ENCODE results near the gene CHGA.

CHGA gene

DNA sequence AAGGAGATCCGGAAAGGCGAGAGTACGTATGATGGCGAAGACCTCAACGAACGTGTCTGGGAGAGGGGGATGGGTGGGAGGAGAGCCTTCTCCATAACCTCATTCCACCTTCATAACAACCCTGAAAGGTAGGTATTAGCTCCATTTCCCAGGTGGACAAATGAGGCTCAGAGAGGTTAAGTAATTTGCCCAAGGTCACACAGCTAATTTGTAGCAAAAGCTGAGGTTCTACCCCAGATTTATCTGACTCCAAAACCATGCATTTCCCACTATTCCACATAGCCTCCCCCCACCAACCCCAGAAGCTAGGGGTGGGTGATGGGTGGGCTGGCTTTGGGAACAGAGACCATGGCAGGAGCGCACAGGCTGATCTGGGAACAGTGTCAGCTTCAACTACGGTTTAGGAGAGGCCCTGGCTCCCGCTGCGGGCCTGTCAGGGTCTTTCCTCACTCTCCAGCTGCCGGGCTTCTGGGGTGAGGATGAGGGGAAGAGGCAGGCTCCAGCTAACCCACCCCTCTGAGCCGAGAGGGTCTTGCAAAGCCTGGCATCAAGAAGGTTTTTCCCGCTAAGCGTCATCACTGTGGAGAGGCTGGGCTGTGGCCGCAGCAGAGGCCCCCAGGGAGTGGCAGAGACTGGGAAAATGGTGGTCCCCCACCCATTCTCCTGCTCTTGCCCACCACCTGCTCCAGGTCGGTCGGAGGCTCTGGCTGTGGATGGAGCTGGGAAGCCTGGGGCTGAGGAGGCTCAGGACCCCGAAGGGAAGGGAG lies 8.9 kb downstream of the CHGA start:
- DNase-seq, result no peak

DNA sequence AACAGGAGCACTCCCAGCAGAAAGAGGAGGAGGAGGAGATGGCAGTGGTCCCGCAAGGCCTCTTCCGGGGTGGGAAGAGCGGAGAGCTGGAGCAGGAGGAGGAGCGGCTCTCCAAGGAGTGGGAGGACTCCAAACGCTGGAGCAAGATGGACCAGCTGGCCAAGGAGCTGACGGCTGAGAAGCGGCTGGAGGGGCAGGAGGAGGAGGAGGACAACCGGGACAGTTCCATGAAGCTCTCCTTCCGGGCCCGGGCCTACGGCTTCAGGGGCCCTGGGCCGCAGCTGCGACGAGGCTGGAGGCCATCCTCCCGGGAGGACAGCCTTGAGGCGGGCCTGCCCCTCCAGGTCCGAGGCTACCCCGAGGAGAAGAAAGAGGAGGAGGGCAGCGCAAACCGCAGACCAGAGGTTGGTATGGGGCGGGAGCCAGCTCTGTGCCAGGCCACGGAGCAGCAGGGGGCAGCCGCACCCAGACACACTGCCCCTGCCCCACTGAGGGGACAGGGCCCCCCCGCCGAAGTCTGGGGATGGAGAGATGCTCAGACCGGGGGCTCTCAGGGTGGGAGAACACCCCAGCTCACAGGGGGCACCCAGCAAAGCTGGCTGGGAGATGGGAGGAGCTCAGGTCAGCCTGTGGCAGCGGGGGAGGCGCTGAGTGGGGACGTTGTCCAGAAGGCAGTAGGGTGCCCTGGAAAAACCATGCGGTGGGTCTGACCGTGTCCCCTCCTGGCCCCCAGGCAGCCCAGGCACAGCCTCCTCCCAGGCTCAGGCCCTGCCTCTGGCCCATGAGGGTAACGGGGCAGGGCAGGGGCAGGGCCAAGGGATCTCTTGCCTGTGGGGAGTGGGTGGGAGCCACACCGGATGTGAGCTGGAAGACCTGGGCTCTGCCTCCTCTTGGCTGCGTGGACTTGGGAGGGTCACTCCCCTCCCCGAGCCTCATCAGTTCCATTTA lies 9.8 kb downstream of the CHGA start:
- no peak for DNase-seq

DNA sequence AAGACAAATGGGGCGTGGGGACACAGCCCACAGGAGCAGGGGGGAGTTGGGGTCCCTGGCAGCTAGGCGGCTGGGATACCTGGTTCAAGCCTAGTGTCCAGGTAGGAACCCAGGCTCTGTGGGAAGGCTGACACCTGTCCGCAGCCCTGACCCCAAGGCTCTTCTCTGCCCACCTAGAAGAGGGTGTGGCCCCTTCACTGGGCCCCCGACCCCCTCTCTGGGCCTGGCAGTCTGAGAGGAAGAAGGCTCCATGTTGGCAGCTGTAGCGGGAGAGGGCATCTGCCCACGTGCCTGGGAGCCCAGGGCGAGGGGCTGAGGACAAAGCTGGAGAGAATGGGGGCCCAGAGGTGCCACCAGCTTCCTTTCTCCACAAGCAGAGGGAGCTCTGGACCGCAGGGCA lies 10.5 kb downstream of the CHGA start:
- DNase-seq, result no peak

DNA sequence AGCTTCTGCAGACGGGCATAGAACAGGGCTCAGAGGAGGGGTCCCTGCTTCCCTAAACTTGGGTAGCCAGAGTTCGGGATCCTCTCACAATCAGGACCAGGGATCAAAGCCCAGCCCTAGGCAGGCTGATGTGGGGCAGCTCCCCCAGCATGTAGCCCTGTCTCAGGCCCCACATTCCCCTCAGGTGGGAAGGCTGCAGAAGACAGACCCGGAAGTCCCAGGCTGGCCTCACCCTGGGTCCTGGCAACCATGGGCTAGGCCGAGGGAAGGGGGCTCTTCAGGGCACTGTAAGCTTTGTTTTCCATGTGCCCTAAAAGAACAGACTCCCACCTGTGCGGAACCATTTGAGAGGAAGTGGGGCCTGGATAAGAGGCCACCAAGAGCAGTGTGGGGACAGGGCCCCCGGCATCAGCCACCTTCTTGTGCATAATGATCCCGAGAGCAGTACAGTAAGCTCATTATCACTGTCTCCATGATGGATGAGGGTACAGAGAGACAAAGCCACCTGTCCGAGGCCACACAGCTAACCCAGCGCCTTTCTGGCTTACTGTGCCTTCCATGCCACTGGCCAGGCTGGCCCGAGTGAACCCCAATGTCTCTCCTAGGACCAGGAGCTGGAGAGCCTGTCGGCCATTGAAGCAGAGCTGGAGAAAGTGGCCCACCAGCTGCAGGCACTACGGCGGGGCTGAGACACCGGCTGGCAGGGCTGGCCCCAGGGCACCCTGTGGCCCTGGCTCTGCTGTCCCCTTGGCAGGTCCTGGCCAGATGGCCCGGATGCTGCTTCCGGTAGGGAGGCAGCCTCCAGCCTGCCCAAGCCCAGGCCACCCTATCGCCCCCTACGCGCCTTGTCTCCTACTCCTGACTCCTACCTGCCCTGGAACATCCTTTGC lies 11.5 kb downstream of the CHGA start:
- no peak for DNase-seq

DNA sequence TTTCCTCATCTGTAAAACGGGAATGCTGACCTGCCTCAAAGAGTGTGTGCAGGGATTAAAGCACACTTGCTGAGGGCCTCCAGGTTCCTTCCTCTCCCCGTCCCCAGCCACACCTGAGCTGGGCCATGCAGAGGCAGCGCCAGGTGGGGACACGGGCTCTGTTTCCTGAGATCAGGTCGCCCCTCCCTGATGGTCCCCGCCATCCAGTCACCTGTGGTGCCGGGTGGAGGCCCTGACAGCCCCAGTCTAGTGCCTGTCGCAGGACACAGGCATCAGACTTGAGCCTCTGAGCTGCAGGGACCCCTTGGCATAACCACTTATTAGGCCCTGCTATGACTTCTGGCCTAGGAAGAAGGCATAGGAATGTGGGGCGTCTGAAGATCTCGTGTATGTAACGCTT lies 12.5 kb downstream of the CHGA start:
- no peak for DNase-seq

DNA sequence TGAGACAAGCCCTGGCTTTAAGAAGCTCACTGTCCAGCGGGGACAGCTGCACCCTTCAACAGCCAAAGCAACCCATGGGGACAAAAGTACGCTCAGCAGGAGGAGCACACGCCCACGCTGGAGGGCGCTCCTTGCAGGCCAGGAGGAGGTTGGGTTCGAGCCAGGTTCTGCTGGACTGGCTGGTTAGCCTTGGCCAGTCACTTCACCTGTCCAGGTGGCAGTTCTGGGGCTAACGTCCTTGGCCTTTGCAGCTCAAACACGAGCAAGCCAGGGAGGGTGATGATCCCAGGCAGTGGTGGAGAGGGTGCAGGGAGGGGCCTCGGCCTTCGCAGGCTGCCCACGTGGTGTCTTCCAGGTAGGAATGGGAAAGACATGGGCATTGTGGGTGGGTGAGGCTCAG lies 13.1 kb downstream of the CHGA start:
- DNase-seq, result no peak

DNA sequence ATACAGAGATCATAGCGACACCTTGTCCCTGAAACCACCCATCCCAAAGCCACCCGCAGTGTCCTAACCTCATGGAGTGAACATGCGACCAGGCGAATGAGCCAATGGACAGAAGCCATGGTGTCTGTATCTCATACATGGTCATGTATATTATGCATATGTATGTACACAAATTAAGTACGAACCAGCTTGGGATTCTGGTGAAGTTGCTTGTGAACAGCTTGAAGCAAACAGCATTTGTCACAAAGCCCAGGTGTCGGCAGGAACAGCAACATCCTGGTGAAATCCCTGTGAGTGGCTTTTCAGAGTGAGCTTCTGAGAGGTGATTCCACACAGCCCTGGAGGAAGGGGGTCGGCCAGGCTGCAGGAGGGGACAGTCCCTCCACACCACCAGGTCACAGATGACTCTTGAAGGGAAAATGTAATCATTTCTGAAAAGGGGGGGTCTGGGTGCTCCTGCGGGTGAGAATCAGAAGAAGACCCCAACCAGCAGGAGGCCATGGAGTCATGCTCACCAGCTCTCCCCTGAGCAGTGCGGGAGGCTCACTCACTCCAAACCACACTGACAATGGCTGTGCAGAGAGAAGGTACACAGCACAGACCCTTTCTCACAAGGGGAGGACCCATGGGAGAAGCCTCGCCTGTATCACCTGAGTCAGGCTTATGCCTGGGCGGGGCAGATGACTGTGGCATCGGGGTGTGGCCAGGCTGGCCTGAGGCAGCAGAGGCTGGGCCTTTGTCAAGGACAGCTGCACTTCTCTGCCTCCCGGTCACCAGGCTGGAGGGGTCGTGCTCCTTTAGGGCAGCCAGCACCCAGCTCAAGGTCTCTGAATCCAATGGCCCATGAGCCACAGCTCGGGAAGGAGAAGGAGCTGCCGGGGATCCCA lies 14.3 kb downstream of the CHGA start:
- no peak for DNase-seq

DNA sequence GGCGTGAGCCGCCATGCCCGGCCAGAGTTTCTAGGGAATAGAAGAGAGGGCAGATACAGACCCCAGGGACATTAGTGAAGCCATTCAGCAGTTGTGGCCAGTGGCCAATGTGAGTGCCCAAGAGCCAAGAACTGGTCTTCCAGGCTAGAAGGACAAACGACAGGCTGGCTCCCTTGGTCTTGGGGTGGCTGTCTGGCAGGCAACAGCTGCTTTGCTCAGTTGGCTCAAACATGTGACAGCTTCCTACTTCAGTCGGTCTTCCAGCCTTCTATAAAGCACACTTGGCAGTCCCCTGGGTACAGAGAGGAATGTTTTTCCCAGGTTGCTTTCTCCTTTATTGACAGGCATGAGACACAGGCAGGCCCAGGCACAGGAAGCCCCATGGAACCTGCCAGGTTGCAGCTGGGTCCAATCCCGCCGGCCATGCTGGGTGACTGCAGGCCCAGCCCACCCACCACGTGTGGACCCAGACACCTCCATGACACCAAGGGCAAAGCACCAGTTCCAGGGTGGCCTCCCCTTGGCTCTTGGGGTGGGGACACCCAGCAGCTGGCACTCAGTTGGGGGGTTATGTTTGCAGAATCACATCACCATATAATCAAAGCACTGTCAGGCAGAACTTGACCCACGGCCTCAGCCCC lies 15.4 kb downstream of the CHGA start:
- DNase-seq, result no peak

DNA sequence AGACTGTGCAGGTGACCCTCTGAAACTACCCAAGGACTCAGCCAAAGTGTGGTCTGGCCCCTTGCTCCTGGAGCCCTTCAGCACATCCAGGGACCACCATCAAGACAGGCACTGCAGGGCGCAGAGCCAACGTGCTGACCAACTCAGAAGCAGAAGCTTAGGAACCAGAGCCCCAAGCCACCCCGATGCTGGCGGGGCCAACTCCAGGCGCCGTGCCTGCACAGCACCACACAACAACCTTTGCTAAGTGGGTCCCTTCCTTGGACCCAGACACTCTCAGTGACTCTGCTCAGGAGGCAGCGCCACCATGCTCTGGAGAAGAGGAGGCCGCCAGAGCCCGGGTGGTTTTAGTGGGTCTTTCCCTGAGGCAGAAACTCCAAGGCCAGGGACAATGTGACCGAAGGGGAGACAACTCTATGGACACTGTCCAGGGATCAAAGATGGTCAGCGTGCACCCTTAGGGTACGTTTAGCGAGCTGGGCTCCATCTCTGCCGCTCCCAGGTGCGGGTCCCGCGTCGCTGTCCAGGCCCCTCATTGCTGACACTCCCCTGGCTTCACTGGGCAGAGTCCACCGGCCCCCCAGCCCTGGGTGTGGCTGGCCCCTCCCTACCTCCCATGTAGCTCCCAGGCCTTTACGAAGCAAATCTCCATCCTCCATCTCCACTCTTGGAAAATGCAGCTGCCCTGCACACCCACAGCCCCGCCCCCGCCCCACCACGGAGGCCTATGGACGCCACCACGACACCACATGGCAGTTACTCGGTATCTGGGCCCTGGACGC lies 16.1 kb downstream of the CHGA start:
- DNase-seq, result no peak

DNA sequence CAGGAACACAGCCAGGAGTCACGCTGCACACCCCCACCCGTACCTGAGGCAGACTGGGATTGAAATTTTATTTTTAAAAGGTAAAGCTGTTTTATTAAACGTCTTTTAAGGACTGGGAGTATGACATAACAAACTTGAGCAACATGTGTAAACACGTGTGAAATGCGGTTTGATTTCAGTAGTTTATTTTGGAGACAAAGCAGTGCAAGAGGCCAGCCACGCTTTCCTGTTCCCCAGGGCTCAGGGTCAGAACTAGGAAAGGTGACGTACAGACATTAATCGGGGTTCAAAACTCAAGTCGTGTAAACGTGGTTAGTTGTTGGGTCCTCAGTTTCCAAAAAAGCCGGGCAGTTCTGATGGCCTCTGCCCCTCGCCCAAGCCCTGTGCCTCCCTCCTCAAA lies 16.7 kb downstream of the CHGA start:
- DNase-seq, result no peak

DNA sequence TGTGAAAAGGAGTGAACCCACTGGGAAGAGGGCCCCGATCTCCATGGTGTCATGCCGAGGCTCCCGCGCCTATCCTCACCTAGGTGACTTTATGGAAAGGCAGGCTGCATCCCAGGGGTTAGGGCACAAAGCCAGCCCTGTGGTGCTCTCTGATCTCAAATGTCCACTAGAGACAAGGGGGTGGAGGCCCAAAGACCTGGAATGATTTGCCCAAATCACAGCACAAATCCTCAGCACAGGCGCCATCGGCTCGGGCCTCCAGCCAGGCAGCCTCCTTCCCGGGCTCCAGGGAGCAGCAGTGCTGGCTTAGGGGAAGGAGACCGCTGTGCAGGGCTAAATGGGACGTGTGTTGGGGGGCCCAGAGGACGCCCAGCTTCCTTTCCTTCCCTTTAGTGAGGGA lies 17.6 kb downstream of the CHGA start:
- DNase-seq, result no peak

DNA sequence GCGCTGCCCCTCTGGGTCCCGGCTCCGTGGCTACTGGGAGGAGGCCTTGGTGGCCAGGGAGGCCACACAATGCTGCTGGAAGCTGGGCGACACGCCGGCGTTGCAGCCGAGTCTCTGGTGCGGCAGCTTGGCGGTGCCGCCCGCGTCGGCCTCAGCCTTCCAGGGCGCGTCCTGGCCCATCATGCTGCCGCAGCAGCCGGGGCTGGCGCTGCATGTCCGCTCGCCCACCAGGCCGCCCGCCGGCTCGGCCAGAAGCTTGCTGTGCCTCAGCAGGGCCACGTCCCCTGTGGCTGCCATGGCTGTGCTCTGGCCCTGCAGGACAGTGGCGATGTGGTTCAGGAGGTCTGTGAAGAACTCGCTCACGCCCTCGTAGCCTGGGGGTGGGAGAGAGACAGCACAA lies 18.6 kb downstream of the CHGA start:
- DNase-seq, result no peak

DNA sequence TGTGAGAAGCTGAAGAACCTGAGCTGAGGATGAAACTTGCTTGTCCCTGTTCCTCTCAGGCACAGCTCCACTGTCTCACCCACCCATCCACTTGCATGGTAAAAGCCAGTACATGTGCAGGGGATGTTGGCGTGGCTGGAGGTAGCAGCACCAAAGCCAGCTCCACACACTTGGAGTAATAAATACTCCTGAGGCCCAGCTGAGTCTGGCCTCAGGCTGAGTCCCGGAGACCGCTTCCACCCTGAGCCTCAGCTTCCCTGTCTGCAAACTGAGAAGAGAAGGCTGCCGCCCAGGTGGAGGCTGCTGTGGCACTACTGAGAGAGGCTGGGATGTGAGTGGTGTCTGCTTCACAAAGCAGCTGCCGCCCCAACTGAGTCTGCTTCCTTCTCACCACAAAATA lies 19.2 kb downstream of the CHGA start:
- DNase-seq, result no peak

DNA sequence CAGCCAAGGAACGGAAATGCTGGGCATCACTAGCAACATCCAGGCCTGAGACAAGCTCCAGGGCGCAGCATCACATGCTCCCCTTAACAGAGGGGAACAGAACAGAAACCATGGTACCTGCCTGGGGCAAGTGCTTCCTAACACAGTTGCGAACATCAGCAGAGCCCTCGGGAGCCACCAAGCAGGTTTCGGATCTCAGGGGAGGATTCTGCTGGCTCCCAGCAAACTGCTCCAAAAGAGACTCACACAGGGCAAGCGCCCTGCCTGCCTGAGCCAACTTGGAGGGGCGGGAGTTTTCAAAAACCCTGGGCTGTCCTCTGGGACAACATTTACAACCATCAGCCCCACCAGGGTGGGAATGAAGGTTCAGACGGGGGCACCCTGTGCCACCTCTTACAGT lies 19.6 kb downstream of the CHGA start:
- no peak for DNase-seq

DNA sequence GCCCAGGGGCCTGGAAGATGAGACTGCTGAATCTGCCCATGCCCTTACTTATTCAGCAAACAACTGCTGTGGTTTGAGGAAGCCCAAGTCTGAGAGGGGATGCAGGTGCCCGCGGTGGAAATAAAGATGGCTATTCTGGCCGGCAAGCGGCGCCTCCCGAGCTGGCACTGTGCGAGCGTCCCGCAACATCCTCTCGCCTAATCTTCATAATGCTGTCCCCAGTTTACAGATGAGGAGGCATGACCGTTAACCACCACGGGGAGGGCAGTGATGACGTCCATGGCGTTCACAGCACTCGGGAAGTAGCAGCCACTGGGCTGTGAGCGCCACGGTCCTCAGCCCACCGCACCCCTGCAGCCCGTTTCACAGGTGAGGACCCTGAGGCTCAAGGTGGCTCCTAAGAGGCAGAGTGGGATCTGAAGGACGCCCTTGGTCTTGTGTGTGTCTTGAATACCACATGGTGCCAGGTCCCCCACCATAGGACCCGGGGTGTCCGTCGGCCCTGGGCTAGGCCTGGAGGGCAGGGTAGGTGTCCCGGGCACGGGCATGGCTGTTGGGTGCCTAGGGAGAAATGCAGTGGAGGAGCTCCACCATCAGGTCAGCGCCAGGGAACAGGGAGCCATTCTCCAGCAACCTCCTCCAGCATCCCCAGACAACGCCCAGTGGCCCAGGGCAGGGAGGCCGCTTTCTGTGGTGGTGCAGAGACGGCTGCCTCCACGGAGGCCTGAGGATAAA lies 20.2 kb downstream of the CHGA start:
- no peak for DNase-seq

DNA sequence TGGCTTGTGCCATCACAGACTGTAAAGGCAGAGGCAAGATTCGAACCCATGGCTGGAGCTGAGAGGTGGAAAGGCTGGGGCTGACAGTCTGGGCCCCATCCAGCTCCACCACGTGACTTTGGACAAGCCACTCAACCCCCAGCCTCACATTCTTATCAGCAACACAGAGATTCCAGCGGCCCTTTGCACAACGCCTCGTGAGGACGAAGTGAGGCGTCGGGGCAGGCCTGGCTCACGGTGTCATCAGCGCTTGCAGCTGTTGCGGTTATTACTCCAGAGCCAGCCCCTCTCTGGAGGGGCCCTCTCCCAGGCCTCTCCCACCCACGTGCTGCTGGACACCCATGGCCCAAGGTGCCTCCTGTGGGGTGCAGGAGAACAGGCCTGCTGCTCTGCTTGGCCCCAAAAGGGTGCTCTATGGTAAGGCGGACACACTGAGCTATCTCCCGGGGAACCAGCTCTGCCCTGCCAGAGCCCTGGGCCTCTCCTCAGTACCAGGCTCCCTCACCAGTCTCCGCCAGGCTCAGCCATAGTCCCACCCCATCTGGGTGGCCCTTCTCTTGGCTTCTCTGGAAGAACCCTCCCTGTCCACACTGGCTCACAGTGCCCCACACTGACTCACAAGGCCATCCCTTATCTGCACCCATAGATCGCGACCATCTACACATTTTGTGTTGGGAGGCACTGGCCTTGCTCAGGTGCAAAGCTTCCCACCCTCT lies 21.1 kb downstream of the CHGA start:
- DNase-seq, result no peak

DNA sequence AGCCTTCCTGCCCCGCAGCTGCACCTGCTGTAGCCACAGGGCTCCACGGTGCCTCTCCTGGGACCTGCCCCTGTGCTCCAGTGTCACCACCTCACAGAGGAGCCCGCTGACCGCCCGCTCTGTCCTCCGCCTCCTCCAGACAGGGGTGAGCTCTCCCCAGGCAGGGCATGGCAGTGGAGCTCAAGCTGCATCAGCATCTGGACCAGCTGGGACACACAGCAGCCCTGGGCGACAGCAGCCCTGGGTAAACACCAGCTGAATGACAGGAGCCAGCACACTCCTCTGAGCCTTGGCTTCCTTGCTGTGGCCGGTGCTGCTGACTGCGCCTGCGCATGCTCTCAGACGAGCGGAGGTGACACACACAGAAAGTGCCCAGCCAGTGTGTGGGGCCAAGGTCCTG lies 22.0 kb downstream of the CHGA start:
- no peak for DNase-seq

DNA sequence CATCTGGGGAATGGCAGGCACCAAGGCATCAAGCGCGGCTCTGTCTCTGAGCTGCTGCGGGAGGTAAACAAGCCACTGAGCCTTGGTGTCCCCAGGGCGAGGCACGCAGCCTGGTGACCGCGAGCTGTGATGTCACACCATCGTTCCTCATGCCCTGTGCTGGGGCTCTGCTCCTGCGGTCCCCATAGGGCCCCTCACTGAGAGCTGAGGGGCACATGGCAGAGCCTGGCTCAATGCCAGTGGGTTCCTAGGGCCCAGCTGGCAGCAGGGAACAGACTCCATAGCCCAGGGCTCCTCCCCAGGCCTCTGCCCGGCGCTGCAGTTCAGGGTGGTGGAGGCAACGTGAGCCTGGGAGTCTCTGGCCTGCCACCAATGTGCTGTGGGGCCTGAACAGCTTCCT lies 22.6 kb downstream of the CHGA start:
- no peak for DNase-seq

Measured in activated T-cell treated with anti-CD3 and anti-CD28 coated beads for 4 hours (primary cell).